T-helper 17 cell (primary cell): ENCODE results near the gene CHAT. TPM values are rescaled to one million over a fixed set of nuclear protein-coding genes. Genes with fewer than 3 reads are reported as not detected.

Source experiments
- ATAC-seq: fragments of 150-1000 bp; cut with Tn5 transposase; 2 replicates; pipeline ENCODE4 v1.10.0; 2021; ENCODE audit warnings: mild to moderate bottlenecking, moderate library complexity
- DNase-seq, 3 donors: peaks; one replicate each; pipeline versions ENCODE4 v3.0.0 to v3.0.0-alpha.2; 2020 to 2021
- H3K9me3 ChIP-seq: one replicate; pipeline ENCODE4 v1.7.0; 2013; ENCODE audit warnings: low read length, mild to moderate bottlenecking; ENCODE audit not compliant: control insufficient read depth, poor library complexity, severe bottlenecking
- H3K27ac Mint-ChIP-seq: one replicate; pipeline ENCODE4 v1.8.0; 2022; ENCODE audit warnings: mild to moderate bottlenecking, moderate library complexity, mixed read lengths
- H3K27me3 Mint-ChIP-seq: one replicate; pipeline ENCODE4 v1.8.0; 2022; ENCODE audit warnings: mixed read lengths
- H3K36me3 Mint-ChIP-seq: one replicate; pipeline ENCODE4 v1.8.0; 2022; ENCODE audit warnings: low read depth, mixed read lengths
- H3K4me1 Mint-ChIP-seq: one replicate; pipeline ENCODE4 v1.8.0; 2022; ENCODE audit warnings: mild to moderate bottlenecking, mixed read lengths
- H3K4me3 Mint-ChIP-seq: one replicate; pipeline ENCODE4 v1.8.0; 2022; ENCODE audit warnings: mild to moderate bottlenecking, moderate library complexity, mixed read lengths
- total RNA-seq, 4 donors: library from RNA in 2 of 4; stranded (reverse) in 2 of 4; gene quantifications; one replicate each; pipeline ENCODE4 v1.2.3 and lab custom pipeline; 2022 to 2026

CHAT gene
- total RNA-seq, 2 donors from 2014 or later, result not detected

- Mint-ChIP-seq H3K4me1 (no peaks in the 10 kb centered on the region), H3K27me3 (peaks cover 59% of the 10 kb centered on the region), H3K27ac (no peak overlapping the region), H3K36me3 (no peaks in the 10 kb centered on the region), H3K4me3 (no peak overlapping the region)
- no peaks in the 10 kb centered on the region for H3K9me3 ChIP-seq
- no peak for DNase-seq
- ATAC-seq, result no peak
Measured at GRCh38 chr10:49620286-49620810, 6.5 kb downstream of the CHAT start.

DNA sequence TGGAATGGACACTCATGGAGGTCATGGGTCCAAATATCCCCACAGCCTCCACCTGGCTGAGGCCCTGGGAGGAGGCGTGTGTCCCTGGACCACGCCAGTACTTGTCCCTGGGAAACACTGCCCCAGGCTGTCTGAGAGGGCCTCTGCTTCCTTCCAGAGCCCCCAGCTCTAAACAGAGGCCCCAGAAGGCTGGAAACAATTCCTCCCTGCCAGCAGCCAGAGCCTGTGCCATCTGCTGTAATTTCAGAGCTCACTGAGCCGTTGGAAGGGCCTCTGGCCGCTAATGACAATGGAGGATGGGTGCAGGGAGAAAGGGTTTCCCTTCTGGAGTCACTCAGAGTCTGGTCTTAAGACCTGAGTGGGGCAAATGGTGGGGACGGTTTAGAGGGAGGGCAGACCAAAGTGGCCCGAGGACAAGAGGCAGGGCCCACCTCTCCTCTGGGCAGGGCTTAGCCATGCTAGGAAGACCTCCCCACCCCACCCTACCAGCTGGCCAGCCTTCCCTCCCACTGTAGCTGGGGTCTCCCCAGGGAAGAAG lies 7.1 kb downstream of the CHAT start:
- ATAC-seq (no peak), DNase-seq (no peak)
- no peak overlapping the region for H3K27ac Mint-ChIP-seq
- H3K4me1 Mint-ChIP-seq, result no peaks in the 10 kb centered on the region
- no peaks in the 10 kb centered on the region for H3K9me3 ChIP-seq
- no peaks in the 10 kb centered on the region for H3K36me3 Mint-ChIP-seq
- peaks cover 54% of the 10 kb centered on the region for H3K27me3 Mint-ChIP-seq
- no peak overlapping the region for H3K4me3 Mint-ChIP-seq

GRCh38 chr10:49621561-49621960 lies 7.7 kb downstream of the CHAT start:
- H3K27ac Mint-ChIP-seq, result no peak overlapping the region

GRCh38 chr10:49622426-49623425 lies 8.9 kb downstream of the CHAT start:
- Mint-ChIP-seq H3K36me3 (no peaks in the 10 kb centered on the region), H3K4me1 (no peaks in the 10 kb centered on the region), H3K27ac (no peak overlapping the region), H3K27me3 (peaks cover 37% of the 10 kb centered on the region), H3K4me3 (no peak overlapping the region)
- DNase-seq (no peak), ATAC-seq (no peak)
- no peaks in the 10 kb centered on the region for H3K9me3 ChIP-seq

More at GRCh38 chr10:49621561-49621960, 7.7 kb downstream of the CHAT start:
- Mint-ChIP-seq H3K27me3 (peaks cover 48% of the 10 kb centered on the region), H3K4me1 (no peaks in the 10 kb centered on the region), H3K36me3 (no peaks in the 10 kb centered on the region), H3K4me3 (no peak overlapping the region)
- DNase-seq (no peak), ATAC-seq (no peak)
- H3K9me3 ChIP-seq, result no peaks in the 10 kb centered on the region

- H3K4me3 Mint-ChIP-seq, result no peak overlapping the region
- ATAC-seq, result no peak
- no peak for DNase-seq
- no peaks in the 10 kb centered on the region for H3K9me3 ChIP-seq
- peaks cover 18% of the 10 kb centered on the region for H3K27me3 Mint-ChIP-seq
- H3K36me3 Mint-ChIP-seq, result no peaks in the 10 kb centered on the region
- no peak overlapping the region for H3K27ac Mint-ChIP-seq
- H3K4me1 Mint-ChIP-seq, result no peaks in the 10 kb centered on the region
Measured at GRCh38 chr10:49624629-49625028, 10.8 kb downstream of the CHAT start.

GRCh38 chr10:49625411-49625810 lies 11.6 kb downstream of the CHAT start:
- H3K9me3 ChIP-seq, result no peaks in the 10 kb centered on the region
- no peak for DNase-seq
- no peak overlapping the region for H3K27ac Mint-ChIP-seq
- no peaks in the 10 kb centered on the region for H3K4me1 Mint-ChIP-seq
- ATAC-seq, result no peak
- peaks cover 16% of the 10 kb centered on the region for H3K27me3 Mint-ChIP-seq
- H3K36me3 Mint-ChIP-seq, result no peaks in the 10 kb centered on the region
- no peak overlapping the region for H3K4me3 Mint-ChIP-seq

DNA sequence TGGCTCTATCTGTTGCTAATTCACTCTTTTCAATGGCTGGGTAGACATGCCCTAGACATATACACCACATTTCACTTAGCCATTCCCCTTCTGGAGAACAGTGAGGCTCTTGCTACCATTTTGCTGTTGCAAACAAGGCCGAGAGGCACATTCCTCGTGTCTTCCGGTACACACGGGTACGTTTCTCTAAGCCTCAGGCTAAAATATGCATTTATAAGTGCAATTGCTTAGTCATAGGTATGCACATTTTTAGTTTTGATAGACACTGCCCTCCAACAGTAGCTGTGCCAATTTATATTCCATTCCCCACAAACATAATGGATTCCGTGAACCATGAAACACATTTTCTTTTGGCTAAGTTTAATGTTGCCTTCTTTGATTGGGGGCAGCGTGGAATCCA lies 13.2 kb downstream of the CHAT start:
- no peak for DNase-seq
- Mint-ChIP-seq H3K4me1 (no peaks in the 10 kb centered on the region), H3K36me3 (no peaks in the 10 kb centered on the region), H3K4me3 (no peak overlapping the region), H3K27ac (no peak overlapping the region), H3K27me3 (peaks cover 11% of the 10 kb centered on the region)
- no peaks in the 10 kb centered on the region for H3K9me3 ChIP-seq
- no peak for ATAC-seq

GRCh38 chr10:49627644-49628247 lies 13.9 kb downstream of the CHAT start:
- no peak overlapping the region for H3K27ac Mint-ChIP-seq
- no peak overlapping the region for H3K4me3 Mint-ChIP-seq
- DNase-seq (no peak), ATAC-seq (no peak)
- H3K27me3 Mint-ChIP-seq, result peaks cover 6% of the 10 kb centered on the region
- no peaks in the 10 kb centered on the region for H3K36me3 Mint-ChIP-seq
- no peaks in the 10 kb centered on the region for H3K9me3 ChIP-seq
- no peaks in the 10 kb centered on the region for H3K4me1 Mint-ChIP-seq

- H3K9me3 ChIP-seq, result no peaks in the 10 kb centered on the region
- Mint-ChIP-seq H3K27ac (no peak overlapping the region), H3K27me3 (peaks cover 2% of the 10 kb centered on the region), H3K36me3 (no peaks in the 10 kb centered on the region), H3K4me1 (no peaks in the 10 kb centered on the region), H3K4me3 (no peak overlapping the region)
- no peak for DNase-seq
- no peak for ATAC-seq
Measured at GRCh38 chr10:49628599-49628998, 14.8 kb downstream of the CHAT start.

DNA sequence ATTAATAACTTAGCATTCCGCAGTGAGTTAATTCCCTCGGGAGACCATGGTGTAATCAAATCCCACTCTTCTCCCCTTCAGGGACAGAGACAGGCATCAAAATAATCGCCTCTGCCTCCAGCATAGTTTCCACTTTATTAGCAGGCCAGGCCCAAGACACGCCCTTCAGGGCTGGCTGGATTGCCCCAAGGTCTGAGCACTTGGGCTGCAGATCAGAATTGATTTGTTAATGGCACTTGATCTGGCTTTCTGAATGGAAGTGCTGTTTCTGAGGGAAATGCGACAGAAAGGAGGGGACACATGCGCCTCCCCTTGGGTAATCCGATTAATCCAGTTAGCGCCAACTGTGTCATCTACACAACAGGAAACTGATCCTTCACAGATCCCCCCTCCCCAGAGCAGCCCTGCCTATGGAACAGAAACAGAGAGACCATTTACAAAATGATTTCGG lies 15.6 kb downstream of the CHAT start:
- Mint-ChIP-seq H3K27me3 (peaks cover 2% of the 10 kb centered on the region), H3K4me3 (no peak overlapping the region), H3K36me3 (no peaks in the 10 kb centered on the region), H3K27ac (no peak overlapping the region), H3K4me1 (no peaks in the 10 kb centered on the region)
- no peaks in the 10 kb centered on the region for H3K9me3 ChIP-seq
- ATAC-seq (no peak), DNase-seq (no peak)

DNA sequence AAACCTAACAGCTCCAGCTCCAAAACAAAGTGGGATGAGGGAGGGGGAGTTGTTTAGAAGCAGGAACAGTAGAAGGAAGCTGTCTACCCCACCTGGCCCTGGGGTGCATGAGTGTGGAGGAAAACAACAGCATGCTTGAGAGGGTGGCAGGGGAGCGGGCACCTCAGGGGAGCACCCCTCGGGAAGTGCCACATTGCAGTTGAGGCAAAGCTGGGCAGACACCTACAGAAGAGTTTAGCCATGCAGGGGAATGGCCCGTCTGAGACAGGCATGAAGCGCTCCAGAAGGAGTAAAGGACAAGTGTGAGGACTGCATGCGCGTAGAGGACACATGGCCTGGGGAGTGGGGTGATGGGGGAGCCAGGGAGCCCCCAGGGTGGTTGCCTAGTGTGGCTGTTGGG lies 18.1 kb downstream of the CHAT start:
- Mint-ChIP-seq H3K4me1 (no peaks in the 10 kb centered on the region), H3K27me3 (peaks cover 9% of the 10 kb centered on the region), H3K27ac (no peak overlapping the region), H3K4me3 (no peak overlapping the region), H3K36me3 (no peaks in the 10 kb centered on the region)
- DNase-seq (no peak), ATAC-seq (no peak)
- H3K9me3 ChIP-seq, result no peaks in the 10 kb centered on the region

DNA sequence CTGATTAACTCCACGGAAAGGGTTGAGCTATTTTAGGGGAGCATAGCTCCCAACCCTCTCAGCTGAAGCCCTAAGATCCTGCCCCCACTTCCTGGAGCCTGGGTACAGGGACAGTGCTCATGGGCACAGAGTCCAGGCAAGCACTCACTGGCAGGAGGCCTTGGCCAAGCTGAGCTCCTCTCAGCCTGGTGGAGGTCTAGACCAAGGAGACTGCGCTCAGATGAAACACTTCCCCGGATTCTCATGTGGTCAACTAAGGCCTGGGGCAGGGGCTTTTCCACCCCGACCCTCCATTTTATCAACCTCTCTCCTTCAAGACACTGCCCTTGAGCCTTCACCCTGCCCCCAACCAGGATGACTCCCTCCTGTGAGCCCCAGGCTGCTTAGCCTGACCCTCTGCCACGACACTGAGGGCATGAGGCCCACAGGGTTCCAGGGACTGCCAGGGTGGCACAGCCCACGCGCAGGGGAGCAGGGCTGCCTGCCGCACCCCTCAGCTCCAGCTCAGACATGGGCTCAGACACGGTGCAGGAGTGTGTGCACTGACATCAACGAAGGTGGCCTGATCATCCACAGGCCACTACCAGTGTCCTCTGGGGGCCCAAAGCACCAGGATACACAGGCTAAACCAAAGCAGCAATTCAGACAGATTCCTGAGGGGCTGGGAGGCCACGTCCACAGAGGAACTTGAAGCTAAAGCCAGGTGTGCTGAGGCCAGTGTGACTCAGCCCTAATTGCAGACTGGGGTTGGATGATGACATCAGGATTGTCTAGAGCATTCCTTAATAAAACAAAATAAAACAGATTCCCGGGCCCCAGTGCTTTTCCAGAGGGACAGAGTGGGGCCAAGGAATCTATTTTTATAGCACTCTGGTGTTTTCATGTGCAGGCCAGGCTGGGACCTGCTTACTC lies 18.8 kb downstream of the CHAT start:
- Mint-ChIP-seq H3K4me3 (no peak overlapping the region), H3K4me1 (no peaks in the 10 kb centered on the region), H3K27me3 (peaks cover 16% of the 10 kb centered on the region), H3K27ac (no peak overlapping the region), H3K36me3 (no peaks in the 10 kb centered on the region)
- DNase-seq (no peak), ATAC-seq (no peak)
- H3K9me3 ChIP-seq, result no peaks in the 10 kb centered on the region
